SU-DHL-6 (cell line): ENCODE results near the gene TNFRSF21.
"Not testable (repeated sequence)": the region's sequence is repeated elsewhere in the genome, so short reads cannot be mapped to it uniquely, and the experiment has no call there.

Experiments
- H2AFZ ChIP-seq: fragments of 200-600 bp; sonication (generic); 2 replicates; pipeline ENCODE4 v1.6.1; 2014; ENCODE audit warnings: low read depth, mild to moderate bottlenecking, moderate library complexity, mixed read lengths, antibody characterized with exemption, low read length; ENCODE audit not compliant: severe bottlenecking
- H3F3A ChIP-seq: fragments of 200-600 bp; shearing (Covaris generic); 2 replicates; pipeline ENCODE4 v1.6.0; 2016; ENCODE audit warnings: antibody characterized with exemption, mild to moderate bottlenecking; ENCODE audit not compliant: insufficient read depth
- H3K27ac ChIP-seq: fragments of 200-600 bp; sonication (generic); 2 replicates; pipeline ENCODE4 v1.5.1; 2016; ENCODE audit warnings: low read depth, mild to moderate bottlenecking, low read length, moderate library complexity, mixed read lengths
- H3K27me3 ChIP-seq: fragments of 200-600 bp; sonication (generic), shearing (Covaris generic); 2 replicates; pipeline ENCODE4 v1.6.0; 2014; ENCODE audit warnings: mild to moderate bottlenecking, low read length
- H3K36me3 ChIP-seq: fragments of 200-600 bp; sonication (generic); 2 replicates; pipeline ENCODE4 v1.6.1; 2014; ENCODE audit warnings: mild to moderate bottlenecking, low read length, mixed read lengths
- H3K4me2 ChIP-seq: fragments of 300-600, 200-600 bp; shearing (Covaris generic), sonication (generic); 2 replicates; pipeline ENCODE4 v1.6.0; 2014; ENCODE audit warnings: low read length, low read depth, mild to moderate bottlenecking; ENCODE audit not compliant: poor library complexity, severe bottlenecking
- H3K4me3 ChIP-seq: fragments of 200-600 bp; sonication (generic); 2 replicates; pipeline ENCODE4 v1.5.1; 2014; ENCODE audit warnings: antibody characterized with exemption, low read length, mild to moderate bottlenecking, mixed read lengths; ENCODE audit not compliant: insufficient read depth, poor library complexity, severe bottlenecking
- H3K79me2 ChIP-seq: fragments of 200-600 bp; sonication (generic); 2 replicates; pipeline ENCODE4 v1.6.1; 2014; ENCODE audit warnings: mild to moderate bottlenecking, low read length, moderate library complexity; ENCODE audit not compliant: insufficient read depth
- H3K9ac ChIP-seq: fragments of 200-600 bp; sonication (generic); 2 replicates; pipeline ENCODE4 v1.7.0; 2014; ENCODE audit warnings: mild to moderate bottlenecking, low read length
- H3K9me2 ChIP-seq: fragments of 200-600 bp; sonication (generic); replicated peaks from 2 replicates; pipeline ENCODE4 v1.6.1; 2014; ENCODE audit warnings: low read length; ENCODE audit not compliant: insufficient read depth
- H3K9me3 ChIP-seq: fragments of 200-600 bp; sonication (generic); 2 replicates; pipeline ENCODE4 v1.6.1; 2014; ENCODE audit warnings: low read length, mixed read lengths; ENCODE audit not compliant: insufficient read depth
- H4K20me1 ChIP-seq: fragments of 200-600 bp; sonication (generic); 2 replicates; pipeline ENCODE4 v1.6.1; 2014; ENCODE audit warnings: low read depth, mild to moderate bottlenecking, antibody characterized with exemption, low read length, moderate library complexity, mixed read lengths
- CTCF ChIP-seq: fragments of 200-600 bp; sonication (generic); IDR thresholded peaks from one replicate; pipeline ENCODE4 v1.5.1; 2017; ENCODE audit warnings: antibody characterized with exemption, mild to moderate bottlenecking, low read length, moderate library complexity; ENCODE audit not compliant: insufficient read depth, poor library complexity, severe bottlenecking
- EZH2phosphoT487 ChIP-seq: fragments of 200-600 bp; sonication (generic), shearing (Covaris generic); conservative IDR thresholded peaks from 2 replicates; pipeline ENCODE4 v1.6.1; 2018; ENCODE audit warnings: mild to moderate bottlenecking, antibody characterized with exemption, low read length, moderate library complexity, mixed read lengths

The TNFRSF21 gene

GRCh38 chr6:47319867-47320266 lies 10.2 kb upstream of the TNFRSF21 start:
- no peaks in the 10 kb centered on the region for H3F3A ChIP-seq

GRCh38 chr6:47319382-47319781 lies 9.7 kb upstream of the TNFRSF21 start:
- TF ChIP-seq CTCF (no peak), EZH2phosphoT487 (no peak)
- H3K4me2 ChIP-seq: no peak overlapping the region
- H3K9me2 ChIP-seq: no peaks in the 10 kb centered on the region

More at GRCh38 chr6:47319867-47320266, 10.2 kb upstream of the TNFRSF21 start:
- no peak overlapping the region for H3K4me2 ChIP-seq
- H4K20me1 ChIP-seq: no peaks in the 10 kb centered on the region
- no peaks in the 10 kb centered on the region for H3K27me3 ChIP-seq
- no peak overlapping the region for H3K27ac ChIP-seq
- no peaks in the 10 kb centered on the region for H3K79me2 ChIP-seq
- H3K36me3 ChIP-seq: no peaks in the 10 kb centered on the region
- H3K4me3 ChIP-seq: no peak overlapping the region
- H3K9me3 ChIP-seq: no peaks in the 10 kb centered on the region
- no peak overlapping the region for H2AFZ ChIP-seq
- H3K9ac ChIP-seq: no peak overlapping the region
- TF ChIP-seq EZH2phosphoT487 (no peak), CTCF (no peak)
- H3K9me2 ChIP-seq: no peaks in the 10 kb centered on the region

GRCh38 chr6:47318236-47318989 lies 8.7 kb upstream of the TNFRSF21 start:
- Histone ChIP-seq H3F3A (no peaks in the 10 kb centered on the region), H2AFZ (no peak overlapping the region), H3K36me3 (no peaks in the 10 kb centered on the region), H3K4me3 (no peak overlapping the region), H3K27me3 (no peaks in the 10 kb centered on the region), H4K20me1 (no peaks in the 10 kb centered on the region), H3K9ac (no peak overlapping the region), H3K27ac (no peak overlapping the region), H3K4me2 (no peak overlapping the region), H3K79me2 (no peaks in the 10 kb centered on the region), H3K9me3 (no peaks in the 10 kb centered on the region), H3K9me2 (no peaks in the 10 kb centered on the region)
- TF ChIP-seq CTCF (no peak), EZH2phosphoT487 (no peak)

More at GRCh38 chr6:47319382-47319781, 9.7 kb upstream of the TNFRSF21 start:
- Histone ChIP-seq H3F3A (no peaks in the 10 kb centered on the region), H2AFZ (no peak overlapping the region), H3K27me3 (no peaks in the 10 kb centered on the region), H3K79me2 (no peaks in the 10 kb centered on the region), H3K27ac (no peak overlapping the region), H3K4me3 (no peak overlapping the region), H4K20me1 (no peaks in the 10 kb centered on the region), H3K9me3 (no peaks in the 10 kb centered on the region), H3K9ac (no peak overlapping the region), H3K36me3 (no peaks in the 10 kb centered on the region)

GRCh38 chr6:47315181-47315580 lies 5.5 kb upstream of the TNFRSF21 start:
- not testable (repeated sequence) for H3K27me3 ChIP-seq, H3K27ac ChIP-seq, H3K36me3 ChIP-seq, H3K79me2 ChIP-seq, H3K9me3 ChIP-seq, H3F3A ChIP-seq, H4K20me1 ChIP-seq, H3K9ac ChIP-seq, H3K4me3 ChIP-seq, H2AFZ ChIP-seq, H3K4me2 ChIP-seq, H3K9me2 ChIP-seq
